K562 (cell line): Measurements from ENCODE around the gene ILF3. TPM values are rescaled to one million over a fixed set of nuclear protein-coding genes. Genes with fewer than 3 reads are reported as not detected.

Source experiments
- CHCHD3 ChIP-seq: fragments of 250-450 bp; sonication (Bioruptor Pico); IDR thresholded peaks from 2 replicates; pipeline ENCODE4 v2.1.2; 2022; ENCODE audit warnings: mild to moderate bottlenecking
- DNMT1 ChIP-seq: fragments of 450-650 bp; IDR thresholded peaks from 2 replicates; pipeline ENCODE4 v1.6.1; 2016; ENCODE audit warnings: antibody characterized with exemption, mild to moderate bottlenecking
- GMEB1 ChIP-seq: fragments of 250-450 bp; sonication (Bioruptor Pico); IDR thresholded peaks from 2 replicates; pipeline ENCODE4 v1.4.0; 2020; ENCODE audit warnings: mild to moderate bottlenecking
- HOXB6 ChIP-seq: fragments of 250-450 bp; sonication (Bioruptor Pico); IDR thresholded peaks from 2 replicates; pipeline ENCODE4 v1.5.1; 2022; ENCODE audit warnings: mild to moderate bottlenecking, borderline replicate concordance
- NR1H2 ChIP-seq: sonication (generic); formaldehyde crosslinking; IDR thresholded peaks from 2 replicates; pipeline ENCODE4 v1.4.0; 2020; ENCODE audit warnings: mild to moderate bottlenecking, missing genetic modification reagents
- PBX2 ChIP-seq, 2 experiments: IDR thresholded peaks in 1 of 2; conservative IDR thresholded peaks in 1 of 2; 2 replicates each; pipeline ENCODE4 v1.6.1; 2016; ENCODE audit warnings: low read depth in 2 of 2, mild to moderate bottlenecking in 1 of 2, missing compliant biosample characterization in 1 of 2, missing genetic modification characterization in 1 of 2, moderate library complexity in 1 of 2
- PML ChIP-seq: IDR thresholded peaks from 2 replicates; pipeline ENCODE4 v1.6.1; 2012; ENCODE audit warnings: low read length, inconsistent platforms
- RBM17 ChIP-seq: fragments of 200-400 bp; formaldehyde crosslinking; IDR thresholded peaks from 2 replicates; pipeline ENCODE4 v1.6.1; 2017; ENCODE audit warnings: low read depth, mild to moderate bottlenecking, low read length, borderline replicate concordance
- SFPQ ChIP-seq: fragments of 200-400 bp; formaldehyde crosslinking; IDR thresholded peaks from 2 replicates; pipeline ENCODE4 v1.6.1; 2017; ENCODE audit warnings: mild to moderate bottlenecking, low read depth, low read length, moderate library complexity
- TARDBP ChIP-seq: fragments of 450-650 bp; IDR thresholded peaks from 2 replicates; pipeline ENCODE4 v1.6.1; 2016
- TFE3 ChIP-seq: fragments of 450-650 bp; formaldehyde crosslinking; IDR thresholded peaks from 2 replicates; pipeline ENCODE4 v1.4.0; 2020; ENCODE audit warnings: mild to moderate bottlenecking, mixed read lengths
- ZBTB33 ChIP-seq: sonication (generic); formaldehyde crosslinking; IDR thresholded peaks from 2 replicates; pipeline ENCODE4 v1.8.1; 2023; ENCODE audit warnings: mild to moderate bottlenecking, missing genetic modification reagents
- ZC3H4 ChIP-seq: sonication (generic); formaldehyde crosslinking; IDR thresholded peaks from 2 replicates; pipeline ENCODE4 v1.9.0; 2021; ENCODE audit warnings: missing genetic modification reagents, borderline replicate concordance
- ZNF175 ChIP-seq: fragments of 200-800 bp; sonication (Bioruptor generic); IDR thresholded peaks from 2 replicates; pipeline ENCODE4 v1.6.1; 2016; ENCODE audit warnings: low read depth, mild to moderate bottlenecking, missing genetic modification characterization, missing compliant biosample characterization
- ZNF699 ChIP-seq: fragments of 250-450 bp; sonication (Bioruptor Pico); IDR thresholded peaks from 2 replicates; pipeline ENCODE4 v1.8.0; 2021; ENCODE audit warnings: mild to moderate bottlenecking, moderate library complexity; ENCODE audit not compliant: insufficient replicate concordance
- polyA plus RNA-seq, 8 experiments: library from polyadenylated mRNA; depleted of rRNA in 4 of 8; stranded (reverse) in 5 of 8; unstranded in 3 of 8; fragments of >200 nt; fragmentation: Nextera tagmentation in 2 of 8; fragmentation: Illumina TruSeq in 1 of 8; extraction: Ambion mirVana in 2 of 8; extraction: Trizol in 1 of 8; gene quantifications; 2 replicates each; pipeline versions ENCODE4 v1.2.1 to v1.2.3, GENCODE V29; 2011 to 2014; ENCODE audit warnings: inconsistent platforms in 1 of 8, missing spikeins in 1 of 8
- total RNA-seq, 7 experiments: library from RNA; depleted of rRNA in 6 of 7; stranded (reverse); fragments of >200 nt in 6 of 7; fragmentation: Illumina TruSeq in 2 of 7; extraction: Trizol in 2 of 7; gene quantifications; 2 replicates each; pipeline versions ENCODE4 v1.2.1 to v1.2.3, GENCODE V29; 2011 to 2021; ENCODE audit warnings: low replicate concordance in 1 of 7

Gene ILF3
- total and polyA plus RNA-seq, 9 of the 15 experiments (the other 6 are each of a cell fraction or from before 2014, with no cell fraction given): 26.0 to 453 (median 175) TPM

- no peak for TF ChIP-seq ZNF699
- no peak for TF ChIP-seq RBM17
- peak; percentile 86 for TF ChIP-seq ZNF175
- TF ChIP-seq PML: no peak; the same call in none of the 2 replicates
- peak; percentile 90; the same call in 1 of the 2 replicates for TF ChIP-seq TARDBP
- no peak for TF ChIP-seq DNMT1
- TF ChIP-seq SFPQ: no peak
- peak; percentile 98 for TF ChIP-seq GMEB1 (CRISPR knock-in tag)
- no peak for TF ChIP-seq ZC3H4 (CRISPR knock-in tag)
- TF ChIP-seq PBX2 (CRISPR knock-in tag; IDR thresholded peaks at IDR 0.05; ENCODE audit: low read depth): no peak
- TF ChIP-seq PBX2 (tag; conservative IDR thresholded peaks at IDR 0.05; ENCODE audit: low read depth): no peak
- no peak for TF ChIP-seq HOXB6 (CRISPR knock-in tag)
- TF ChIP-seq TFE3 (CRISPR knock-in tag): peak; percentile 100
- no peak; the same call in 1 of the 2 replicates for TF ChIP-seq NR1H2 (CRISPR knock-in tag)
- TF ChIP-seq CHCHD3: 0 out of 2 replicates have a peak, but pooled peaks have one; percentile 74
- peak; percentile 59; the same call in 1 of the 2 replicates for TF ChIP-seq ZBTB33
Measured at GRCh38 chr19:10653732-10654609, at the start of gene ILF3 (continued).
